NCI-H524 treated with DMSO at 0.1 percent for 48 hours (cell line): ENCODE results near the gene ATP1B1.

Experiments used
- DNase-seq: peaks from one replicate; lab custom pipeline; 2025; lab: John Stamatoyannopoulos, UW

The ATP1B1 gene

GRCh38 chr1:169094897-169095569 lies 11.5 kb upstream of the ATP1B1 start:
- peak; percentile 24 for DNase-seq

DNA sequence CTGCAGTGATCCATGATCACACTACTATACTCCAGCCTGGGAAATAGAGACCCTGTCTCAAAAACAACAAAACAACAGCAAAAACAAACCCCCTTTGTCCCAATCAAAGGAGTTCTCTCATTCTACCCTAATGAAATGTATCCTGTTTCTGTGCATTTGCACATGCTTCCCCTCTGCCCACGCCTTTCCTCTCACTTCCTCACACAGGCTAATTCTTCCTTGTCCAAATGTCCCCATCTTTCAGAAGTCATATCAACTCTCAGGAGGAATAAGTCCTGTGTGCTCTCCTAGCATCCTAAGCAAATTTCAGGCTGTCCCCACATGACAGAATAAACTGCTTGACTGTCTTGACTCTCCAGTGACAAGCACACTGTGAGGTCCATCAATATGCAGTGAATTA lies 8.1 kb upstream of the ATP1B1 start:
- no peak for DNase-seq

- no peak for DNase-seq
These were observed 6.9 kb upstream of the ATP1B1 start for GRCh38 chr1:169099561-169099960.

DNA sequence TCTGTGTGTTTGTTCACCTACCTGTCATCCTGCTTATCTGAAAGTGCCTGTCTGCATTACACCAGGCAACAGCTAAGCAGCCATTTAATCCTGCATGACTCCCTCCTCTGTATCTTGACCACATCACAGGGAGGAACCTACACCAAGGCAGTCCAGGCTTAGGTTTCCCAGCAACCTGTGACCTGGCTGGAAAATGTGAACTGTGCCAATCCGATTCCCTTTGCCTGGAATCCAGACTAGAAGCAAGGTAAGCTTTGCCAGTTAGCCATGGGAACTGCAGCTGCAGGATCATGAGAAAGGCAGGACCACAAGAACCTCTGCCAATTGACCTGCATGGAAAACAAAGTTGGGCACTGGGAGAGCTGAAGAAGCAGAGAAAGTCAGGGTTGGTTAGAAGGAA lies 6.3 kb upstream of the ATP1B1 start:
- DNase-seq, result no peak

- DNase-seq, result no peak
These were observed 5.8 kb upstream of the ATP1B1 start for GRCh38 chr1:169100651-169101088.

DNA sequence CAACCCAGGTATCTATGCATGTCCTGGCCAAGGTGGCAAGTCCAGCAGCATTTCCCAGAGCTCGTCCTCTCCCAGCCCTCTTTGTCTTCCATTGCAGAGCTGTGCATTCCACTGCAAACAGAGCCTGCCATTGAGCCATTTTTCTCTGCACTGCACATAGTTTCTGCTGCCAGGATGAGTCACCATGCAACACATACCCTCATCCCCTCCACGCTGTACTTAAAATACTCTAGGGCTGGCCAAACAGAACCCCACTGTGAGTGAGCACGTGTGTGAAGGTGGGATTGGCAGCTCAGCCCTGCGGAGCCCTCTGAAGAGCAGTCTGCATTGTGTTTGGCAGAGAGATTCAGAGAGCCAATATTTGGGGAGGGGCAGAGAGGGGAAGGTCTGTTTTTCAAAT lies 3.9 kb upstream of the ATP1B1 start:
- no peak for DNase-seq

DNA sequence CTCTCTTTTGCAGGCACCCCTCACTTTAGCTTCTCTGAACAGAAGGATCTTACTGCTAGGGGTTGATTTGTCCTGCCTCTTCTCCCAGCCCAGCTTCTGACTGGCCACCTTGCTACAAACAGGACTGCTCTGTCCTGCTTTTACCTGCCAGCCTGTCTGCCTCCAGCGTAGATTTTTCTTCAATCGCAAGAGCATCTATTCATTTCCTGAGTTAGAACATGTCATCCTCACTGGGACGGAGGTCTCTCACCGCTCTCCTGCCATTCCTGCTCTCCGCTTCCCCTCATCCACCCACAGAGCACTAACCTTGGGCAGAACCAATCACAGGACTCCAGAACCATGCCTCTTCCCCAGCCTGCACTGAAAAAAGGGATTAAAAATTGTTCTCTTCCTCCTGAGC lies 3.5 kb upstream of the ATP1B1 start:
- no peak for DNase-seq

- peak; percentile 34 for DNase-seq
These were observed 3.0 kb upstream of the ATP1B1 start for GRCh38 chr1:169103480-169103893.

DNA sequence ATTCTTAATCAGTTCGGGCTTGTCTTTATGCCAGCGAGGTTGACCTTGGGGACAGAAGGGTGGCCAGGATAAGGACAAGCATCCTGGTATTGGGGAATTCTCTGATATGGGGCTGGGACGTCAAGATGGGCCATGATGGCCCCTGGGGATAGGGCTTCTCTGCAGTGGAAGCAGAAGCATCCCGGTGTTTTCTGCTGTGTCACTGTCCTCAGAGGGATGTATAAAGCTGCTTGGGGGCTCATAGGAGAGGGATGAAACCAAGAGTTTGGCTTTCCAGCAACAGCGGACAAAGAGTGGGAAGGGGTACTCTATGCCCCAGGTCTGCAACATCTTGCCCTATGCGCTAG lies 1.4 kb upstream of the ATP1B1 start:
- DNase-seq, result no peak

- DNase-seq, result no peak
These were observed 926 bp upstream of the ATP1B1 start for GRCh38 chr1:169105434-169106094.

GRCh38 chr1:169106921-169107602 lies 572 bp downstream of the ATP1B1 start:
- DNase-seq, result no peak

GRCh38 chr1:169107603-169108208 lies 1.2 kb downstream of the ATP1B1 start:
- no peak for DNase-seq

- DNase-seq, result no peak
These were observed 1.7 kb downstream of the ATP1B1 start for GRCh38 chr1:169108223-169108622.

DNA sequence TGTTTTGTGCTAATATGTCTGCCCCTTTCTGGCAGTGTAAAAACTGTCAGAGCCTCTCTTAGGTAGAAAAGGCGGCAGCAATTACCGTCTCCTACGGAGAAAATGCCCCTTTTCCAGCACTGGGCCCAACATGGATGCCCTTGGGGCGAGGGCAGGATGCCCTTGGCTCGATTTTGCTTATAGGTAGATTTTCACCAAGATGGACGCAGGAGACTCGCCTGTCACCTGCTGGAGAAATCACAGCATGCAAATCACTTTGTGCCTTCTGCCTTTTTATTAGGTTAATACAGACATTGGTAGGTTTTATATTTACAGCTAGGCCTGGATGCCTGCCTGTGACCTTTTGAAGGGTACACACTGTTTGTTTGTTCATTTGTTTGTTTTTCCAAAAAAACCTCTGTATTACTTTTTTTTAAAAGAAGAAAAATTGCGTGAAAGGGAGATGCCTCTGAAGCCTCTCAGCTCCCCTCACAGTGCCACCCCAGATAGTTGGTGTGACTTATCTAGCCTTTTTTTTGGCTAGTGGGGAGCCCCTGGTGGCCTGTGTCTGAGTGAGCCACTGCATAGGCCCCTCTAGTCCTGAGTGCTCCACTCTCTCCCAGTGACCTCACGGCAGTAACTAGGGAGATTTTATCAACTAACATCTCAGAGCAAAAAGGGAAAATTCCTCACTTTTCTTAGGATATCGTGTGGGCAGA lies 2.5 kb downstream of the ATP1B1 start:
- no peak for DNase-seq

DNA sequence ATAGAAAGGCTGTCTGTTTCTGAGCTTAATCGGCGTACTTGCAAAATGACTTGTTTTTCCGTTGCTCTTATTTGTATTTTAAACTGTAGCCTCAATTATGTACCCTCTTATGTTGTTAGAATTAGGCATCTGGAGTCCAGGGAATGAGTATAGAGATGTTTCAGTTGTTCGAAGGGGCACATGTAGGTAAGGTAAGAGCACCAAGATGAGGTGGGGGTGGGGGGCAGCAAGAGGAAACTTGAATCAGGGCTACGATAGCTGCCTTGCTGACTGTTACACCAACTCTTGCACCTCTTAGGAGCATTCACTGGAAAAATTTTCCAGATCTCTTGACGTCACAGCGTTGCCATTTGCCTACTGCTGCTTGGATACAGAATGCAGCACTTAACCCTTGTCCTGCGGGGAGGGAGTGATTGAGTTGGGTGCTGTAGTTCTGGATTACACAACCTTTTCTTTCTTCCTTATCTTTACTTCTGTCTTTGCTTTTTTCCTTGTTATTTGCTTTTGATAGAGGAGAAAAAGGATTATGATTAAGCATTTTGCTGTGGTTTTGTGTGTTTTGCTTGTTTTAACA lies 3.2 kb downstream of the ATP1B1 start:
- no peak for DNase-seq

- DNase-seq, result no peak
These were observed 3.7 kb downstream of the ATP1B1 start for GRCh38 chr1:169110236-169110635.

GRCh38 chr1:169110689-169111447 lies 4.4 kb downstream of the ATP1B1 start:
- no peak for DNase-seq

DNA sequence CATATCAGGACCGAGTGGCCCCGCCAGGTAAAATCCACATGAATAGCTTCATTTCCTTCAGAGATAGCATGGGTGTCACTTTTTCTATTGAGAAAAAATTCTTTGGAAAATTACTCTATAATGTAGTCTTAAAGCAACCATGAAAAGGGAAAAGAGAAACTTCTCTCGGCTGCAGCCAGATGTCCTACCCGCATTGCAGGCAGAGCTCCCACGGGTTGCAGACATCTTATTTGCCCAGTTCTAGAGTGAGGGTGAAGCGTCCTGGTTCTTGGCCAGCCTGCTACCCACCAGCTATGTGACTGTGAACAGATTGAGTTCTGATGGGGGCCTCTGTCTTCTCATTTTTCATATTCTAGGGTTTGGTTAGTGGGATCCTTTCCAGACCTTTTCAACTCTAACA lies 5.0 kb downstream of the ATP1B1 start:
- no peak for DNase-seq

DNA sequence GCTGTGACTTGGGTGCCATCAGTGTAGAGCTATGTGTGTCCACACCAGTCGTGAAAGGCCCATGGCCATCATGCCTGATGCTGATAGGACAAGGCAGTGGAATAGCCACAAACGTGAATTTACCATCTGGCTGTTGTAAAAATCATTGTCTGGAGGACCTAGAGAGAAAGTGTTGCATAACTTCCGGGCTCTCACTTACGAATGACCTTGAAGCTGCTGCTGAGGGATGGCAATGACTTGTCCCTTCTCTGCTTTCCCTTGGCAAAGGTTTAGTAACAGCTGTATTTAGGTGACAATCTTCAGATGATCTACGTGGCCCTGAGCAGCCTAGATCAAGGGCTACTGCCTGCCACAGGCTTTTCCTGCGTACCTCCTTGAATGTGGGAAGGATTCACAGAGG lies 5.8 kb downstream of the ATP1B1 start:
- DNase-seq, result no peak

- no peak for DNase-seq
These were observed 7.2 kb downstream of the ATP1B1 start for GRCh38 chr1:169113613-169114119.
